HepG2 (cell line): ENCODE results near the gene NCKAP1. TPM values are rescaled to one million over a fixed set of nuclear protein-coding genes. Genes with fewer than 3 reads are reported as not detected.

Experiments
- ATF2 ChIP-seq: sonication (generic); formaldehyde crosslinking; IDR thresholded peaks from 2 replicates; pipeline ENCODE4 v1.4.0; 2020; ENCODE audit warnings: missing genetic modification reagents
- DNMT1 ChIP-seq: sonication (generic); formaldehyde crosslinking; IDR thresholded peaks from 2 replicates; pipeline ENCODE4 v1.5.1; 2020; ENCODE audit warnings: mild to moderate bottlenecking, missing genetic modification reagents
- GABPB1 ChIP-seq: IDR thresholded peaks from 2 replicates; pipeline ENCODE4 v1.6.1; 2016; ENCODE audit warnings: mild to moderate bottlenecking, missing genetic modification reagents, moderate library complexity, missing compliant biosample characterization
- GATAD1 ChIP-seq: IDR thresholded peaks from 2 replicates; pipeline ENCODE4 v1.6.1; 2016; ENCODE audit warnings: missing genetic modification reagents, missing compliant biosample characterization
- HOXD1 ChIP-seq: sonication (generic); formaldehyde crosslinking; IDR thresholded peaks from 2 replicates; pipeline ENCODE4 v1.5.0; 2020; ENCODE audit warnings: missing genetic modification reagents
- JUND ChIP-seq: sonication (generic); formaldehyde crosslinking; IDR thresholded peaks from 2 replicates; pipeline ENCODE4 v1.8.0; 2022; ENCODE audit warnings: mild to moderate bottlenecking, missing genetic modification reagents
- KLF13 ChIP-seq: sonication (generic); formaldehyde crosslinking; IDR thresholded peaks from 2 replicates; pipeline ENCODE4 v1.4.0; 2020; ENCODE audit warnings: mild to moderate bottlenecking, missing genetic modification reagents
- PAX8 ChIP-seq: sonication (generic); formaldehyde crosslinking; IDR thresholded peaks from 2 replicates; pipeline ENCODE4 v1.8.0; 2022; ENCODE audit warnings: mild to moderate bottlenecking, missing genetic modification reagents, borderline replicate concordance
- POGZ ChIP-seq: sonication (generic); formaldehyde crosslinking; IDR thresholded peaks from 2 replicates; pipeline ENCODE4 v1.4.0; 2020; ENCODE audit warnings: mild to moderate bottlenecking, missing genetic modification reagents
- RFX3 ChIP-seq: IDR thresholded peaks from 2 replicates; pipeline ENCODE4 v1.6.1; 2016; ENCODE audit warnings: missing biosample characterization, missing genetic modification reagents
- RXRA ChIP-seq: sonication (generic); formaldehyde crosslinking; IDR thresholded peaks from 2 replicates; pipeline ENCODE4 v1.5.1; 2020; ENCODE audit warnings: missing genetic modification reagents
- SYNCRIP ChIP-seq: fragments of 200-400 bp; formaldehyde crosslinking; IDR thresholded peaks from 2 replicates; pipeline ENCODE4 v1.6.1; 2018; ENCODE audit warnings: mild to moderate bottlenecking, low read depth, low read length; ENCODE audit not compliant: insufficient read depth
- TOPORS ChIP-seq: sonication (generic); formaldehyde crosslinking; IDR thresholded peaks from 2 replicates; pipeline ENCODE4 v1.8.0; 2023; ENCODE audit warnings: mild to moderate bottlenecking, missing genetic modification reagents
- ZBTB43 ChIP-seq: sonication (generic); formaldehyde crosslinking; conservative IDR thresholded peaks from 2 replicates; pipeline ENCODE4 v1.4.0; 2020; ENCODE audit warnings: missing genetic modification reagents
- ZNF256 ChIP-seq: sonication (generic); formaldehyde crosslinking; conservative IDR thresholded peaks from 2 replicates; pipeline ENCODE4 v1.4.0; 2020; ENCODE audit warnings: missing genetic modification reagents
- ZNF577 ChIP-seq: sonication (generic); formaldehyde crosslinking; IDR thresholded peaks from 2 replicates; pipeline ENCODE4 v1.4.0; 2020; ENCODE audit warnings: mild to moderate bottlenecking, low read depth, missing genetic modification reagents, borderline replicate concordance
- ZNF740 ChIP-seq: sonication (generic); formaldehyde crosslinking; IDR thresholded peaks from 2 replicates; pipeline ENCODE4 v1.4.0; 2020; ENCODE audit warnings: missing genetic modification reagents
- ZNF780A ChIP-seq: sonication (generic); formaldehyde crosslinking; IDR thresholded peaks from 2 replicates; pipeline ENCODE4 v1.8.0; 2022; ENCODE audit warnings: mild to moderate bottlenecking, missing genetic modification reagents, moderate library complexity
- ZNF839 ChIP-seq: sonication (generic); formaldehyde crosslinking; IDR thresholded peaks from 2 replicates; pipeline ENCODE4 v1.4.0; 2020; ENCODE audit warnings: missing genetic modification reagents, mild to moderate bottlenecking, borderline replicate concordance
- polyA plus RNA-seq, 8 experiments: library from polyadenylated mRNA; depleted of rRNA in 3 of 8; stranded (reverse) in 7 of 8; unstranded in 1 of 8; fragments of >200 nt; fragmentation: Illumina TruSeq in 4 of 8; extraction: Trizol in 4 of 8; gene quantifications; 2 replicates each; pipeline versions ENCODE4 v1.2.1 to v1.2.3, GENCODE V29; 2011 to 2016; ENCODE audit warnings: low read depth in 4 of 8, missing spikeins in 1 of 8, mixed read lengths in 1 of 8; ENCODE audit not compliant: insufficient read depth in 1 of 8
- total RNA-seq, 5 experiments: library from RNA; depleted of rRNA; stranded (reverse); fragments of >200 nt; fragmentation: Illumina TruSeq; extraction: Trizol; gene quantifications; 2 replicates each; pipeline ENCODE4 v1.2.3, GENCODE V29; 2016; ENCODE audit warnings: low read depth in 1 of 5
- TF ChIP-seq, protein P1 (sequence below): fragments of 450-650 bp; IDR thresholded peaks from 2 replicates; pipeline ENCODE4 v1.6.1; 2016
- TF ChIP-seq, protein P2 (sequence below): sonication (generic); formaldehyde crosslinking; IDR thresholded peaks from 2 replicates; pipeline ENCODE4 v1.4.0; 2020; ENCODE audit warnings: missing genetic modification reagents, borderline replicate concordance
- TF ChIP-seq, protein P3 (sequence below): sonication (generic); formaldehyde crosslinking; IDR thresholded peaks from 2 replicates; pipeline ENCODE4 v1.9.0; 2021; ENCODE audit warnings: missing genetic modification reagents, mild to moderate bottlenecking, borderline replicate concordance

NCKAP1 gene
- total and polyA plus RNA-seq, 2 of the 13 experiments (the other 11 are each of a cell fraction or from before 2014, with no cell fraction given): 72.1 to 96.3 TPM

GRCh38 chr2:183037553-183038340 lies 510 bp downstream of the NCKAP1 start (continued):
- TF ChIP-seq, protein P1, sequence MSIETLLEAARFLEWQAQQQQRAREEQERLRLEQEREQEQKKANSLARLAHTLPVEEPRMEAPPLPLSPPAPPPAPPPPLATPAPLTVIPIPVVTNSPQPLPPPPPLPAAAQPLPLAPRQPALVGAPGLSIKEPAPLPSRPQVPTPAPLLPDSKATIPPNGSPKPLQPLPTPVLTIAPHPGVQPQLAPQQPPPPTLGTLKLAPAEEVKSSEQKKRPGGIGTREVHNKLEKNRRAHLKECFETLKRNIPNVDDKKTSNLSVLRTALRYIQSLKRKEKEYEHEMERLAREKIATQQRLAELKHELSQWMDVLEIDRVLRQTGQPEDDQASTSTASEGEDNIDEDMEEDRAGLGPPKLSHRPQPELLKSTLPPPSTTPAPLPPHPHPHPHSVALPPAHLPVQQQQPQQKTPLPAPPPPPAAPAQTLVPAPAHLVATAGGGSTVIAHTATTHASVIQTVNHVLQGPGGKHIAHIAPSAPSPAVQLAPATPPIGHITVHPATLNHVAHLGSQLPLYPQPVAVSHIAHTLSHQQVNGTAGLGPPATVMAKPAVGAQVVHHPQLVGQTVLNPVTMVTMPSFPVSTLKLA: no peak
- TF ChIP-seq, protein P2, sequence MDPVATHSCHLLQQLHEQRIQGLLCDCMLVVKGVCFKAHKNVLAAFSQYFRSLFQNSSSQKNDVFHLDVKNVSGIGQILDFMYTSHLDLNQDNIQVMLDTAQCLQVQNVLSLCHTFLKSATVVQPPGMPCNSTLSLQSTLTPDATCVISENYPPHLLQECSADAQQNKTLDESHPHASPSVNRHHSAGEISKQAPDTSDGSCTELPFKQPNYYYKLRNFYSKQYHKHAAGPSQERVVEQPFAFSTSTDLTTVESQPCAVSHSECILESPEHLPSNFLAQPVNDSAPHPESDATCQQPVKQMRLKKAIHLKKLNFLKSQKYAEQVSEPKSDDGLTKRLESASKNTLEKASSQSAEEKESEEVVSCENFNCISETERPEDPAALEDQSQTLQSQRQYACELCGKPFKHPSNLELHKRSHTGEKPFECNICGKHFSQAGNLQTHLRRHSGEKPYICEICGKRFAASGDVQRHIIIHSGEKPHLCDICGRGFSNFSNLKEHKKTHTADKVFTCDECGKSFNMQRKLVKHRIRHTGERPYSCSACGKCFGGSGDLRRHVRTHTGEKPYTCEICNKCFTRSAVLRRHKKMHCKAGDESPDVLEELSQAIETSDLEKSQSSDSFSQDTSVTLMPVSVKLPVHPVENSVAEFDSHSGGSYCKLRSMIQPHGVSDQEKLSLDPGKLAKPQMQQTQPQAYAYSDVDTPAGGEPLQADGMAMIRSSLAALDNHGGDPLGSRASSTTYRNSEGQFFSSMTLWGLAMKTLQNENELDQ (CRISPR knock-in tag): no peak
- TF ChIP-seq ZNF740 (0 out of 2 replicates have a peak, but pooled peaks have one; percentile 15), PAX8 (CRISPR knock-in tag) (no peak), ATF2 (CRISPR knock-in tag) (no peak), RFX3 (CRISPR knock-in tag) (no peak), GATAD1 (CRISPR knock-in tag) (no peak; the same call in 1 of the 2 replicates), ZNF780A (no peak), ZBTB43 (CRISPR knock-in tag) (no peak), HOXD1 (peak; percentile 15; the same call in 1 of the 2 replicates), ZNF256 (CRISPR knock-in tag) (no peak), JUND (CRISPR knock-in tag) (peak; percentile 73), RXRA (CRISPR knock-in tag) (no peak), ZNF577 (CRISPR knock-in tag) (no peak), SYNCRIP (no peak), ZNF839 (CRISPR knock-in tag) (no peak), POGZ (CRISPR knock-in tag) (no peak), GABPB1 (CRISPR knock-in tag) (peak; percentile 35), DNMT1 (CRISPR knock-in tag) (no peak; the same call in 1 of the 2 replicates), KLF13 (CRISPR knock-in tag) (no peak), TOPORS (CRISPR knock-in tag) (no peak; the same call in 1 of the 2 replicates)
- TF ChIP-seq, protein P3, sequence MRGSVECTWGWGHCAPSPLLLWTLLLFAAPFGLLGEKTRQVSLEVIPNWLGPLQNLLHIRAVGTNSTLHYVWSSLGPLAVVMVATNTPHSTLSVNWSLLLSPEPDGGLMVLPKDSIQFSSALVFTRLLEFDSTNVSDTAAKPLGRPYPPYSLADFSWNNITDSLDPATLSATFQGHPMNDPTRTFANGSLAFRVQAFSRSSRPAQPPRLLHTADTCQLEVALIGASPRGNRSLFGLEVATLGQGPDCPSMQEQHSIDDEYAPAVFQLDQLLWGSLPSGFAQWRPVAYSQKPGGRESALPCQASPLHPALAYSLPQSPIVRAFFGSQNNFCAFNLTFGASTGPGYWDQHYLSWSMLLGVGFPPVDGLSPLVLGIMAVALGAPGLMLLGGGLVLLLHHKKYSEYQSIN (CRISPR knock-in tag): no peak
